DMS153 treated with DMSO at 0.1 percent for 48 hours (cell line): ENCODE measurements around the gene CCDC184.
A peak's percentile ranks its signal among the peaks of the same experiment; 100 is the strongest.

Experiments used
- DNase-seq: peaks from one replicate; lab custom pipeline; 2025; ENCODE audit not compliant: unreplicated experiment; lab: John Stamatoyannopoulos, UW

Gene CCDC184

GRCh38 chr12:48177982-48178381, 5.5 kb upstream of the CCDC184 start:
- DNase-seq: no peak

DNA sequence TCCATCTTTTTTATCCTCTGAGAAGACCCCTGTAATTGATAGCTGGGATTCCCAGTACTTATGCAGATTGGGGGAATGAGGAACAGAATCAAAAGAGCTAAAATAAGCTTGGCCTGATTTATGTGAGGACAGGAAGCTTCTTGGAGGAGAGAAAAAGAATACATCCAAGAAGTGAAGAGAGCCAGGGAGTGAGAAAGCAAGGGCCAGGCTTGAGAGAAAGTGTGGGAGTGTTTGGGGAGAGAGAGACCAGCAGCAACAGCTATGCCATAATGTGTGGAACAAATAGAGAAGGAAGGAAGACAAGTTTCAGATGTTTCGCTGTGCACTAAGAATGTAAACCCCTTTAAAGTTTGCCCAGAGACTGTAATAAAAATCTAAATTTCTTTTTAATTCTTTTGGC, 4.0 kb upstream of the CCDC184 start:
- no peak for DNase-seq

DNA sequence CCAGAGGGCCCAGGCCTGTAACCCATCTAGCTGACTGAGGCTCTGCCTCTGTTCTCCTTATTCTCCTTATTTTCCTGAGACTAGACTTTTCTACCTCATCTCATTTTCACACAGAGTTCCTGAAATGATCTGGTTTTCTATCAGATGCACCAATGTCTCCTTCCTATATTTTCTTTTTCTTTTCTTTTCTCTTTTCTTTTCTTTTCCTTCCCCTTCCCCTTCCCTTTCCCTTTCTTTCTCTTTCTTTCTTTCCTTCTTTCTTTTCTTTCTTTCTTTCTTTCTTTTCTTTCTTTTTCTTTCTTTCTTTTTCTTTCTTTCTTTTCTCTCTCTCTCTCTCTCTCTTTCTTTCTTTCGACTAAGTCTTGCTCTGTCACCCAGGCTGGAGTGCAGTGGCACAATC, 3.0 kb upstream of the CCDC184 start:
- no peak for DNase-seq

DNA sequence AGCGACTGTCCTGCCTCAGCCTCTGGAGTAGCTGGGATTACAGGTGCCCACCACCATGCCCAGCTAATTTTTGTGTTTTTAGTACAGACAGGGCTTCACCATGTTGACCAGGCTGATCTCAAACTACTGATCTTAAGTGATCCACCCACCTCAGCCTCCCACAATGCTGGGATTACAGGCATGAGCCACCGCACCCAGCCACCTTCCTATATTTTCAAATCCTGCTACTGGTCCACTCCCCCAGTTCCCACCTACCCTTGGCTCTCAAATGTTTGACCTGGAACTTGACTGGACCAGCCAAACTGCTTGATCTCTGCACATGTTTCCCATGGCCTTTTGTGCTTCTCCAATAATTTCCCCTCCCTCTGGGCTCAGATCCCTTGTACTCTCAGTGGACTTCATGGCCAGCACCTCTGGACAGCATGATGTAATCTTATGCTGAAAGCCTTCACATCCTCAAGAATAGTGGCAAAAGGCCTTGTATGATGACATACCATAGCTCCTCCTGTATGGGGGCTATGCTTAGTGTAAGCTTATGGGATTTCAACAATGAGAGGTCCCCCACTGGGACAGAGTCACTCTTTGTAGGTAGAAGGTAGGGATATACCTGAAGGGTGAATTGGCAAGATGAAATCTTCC, 2.5 kb upstream of the CCDC184 start:
- DNase-seq: no peak

- DNase-seq: no peak
These were observed 813 bp upstream of the CCDC184 start for GRCh38 chr12:48182631-48183030.

GRCh38 chr12:48183876-48184548, 568 bp downstream of the CCDC184 start:
- no peak for DNase-seq

DNA sequence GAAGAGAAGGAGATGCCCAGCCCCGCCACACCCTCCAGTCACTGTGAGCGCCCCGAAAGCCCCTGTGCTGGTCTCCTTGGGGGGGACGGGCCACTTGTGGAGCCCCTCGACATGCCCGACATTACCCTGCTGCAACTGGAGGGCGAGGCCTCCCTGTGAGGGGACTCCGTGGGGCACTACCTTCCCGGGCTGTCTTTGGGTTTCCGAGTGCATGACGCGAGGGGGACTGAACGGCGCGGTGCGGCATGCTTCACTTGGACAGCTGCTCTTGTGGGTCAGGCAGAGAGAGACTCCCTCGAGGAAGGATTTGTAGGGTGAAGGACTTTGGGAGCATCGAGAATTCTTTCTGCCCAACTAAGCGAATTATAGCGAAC, 1.1 kb downstream of the CCDC184 start:
- DNase-seq: no peak

DNA sequence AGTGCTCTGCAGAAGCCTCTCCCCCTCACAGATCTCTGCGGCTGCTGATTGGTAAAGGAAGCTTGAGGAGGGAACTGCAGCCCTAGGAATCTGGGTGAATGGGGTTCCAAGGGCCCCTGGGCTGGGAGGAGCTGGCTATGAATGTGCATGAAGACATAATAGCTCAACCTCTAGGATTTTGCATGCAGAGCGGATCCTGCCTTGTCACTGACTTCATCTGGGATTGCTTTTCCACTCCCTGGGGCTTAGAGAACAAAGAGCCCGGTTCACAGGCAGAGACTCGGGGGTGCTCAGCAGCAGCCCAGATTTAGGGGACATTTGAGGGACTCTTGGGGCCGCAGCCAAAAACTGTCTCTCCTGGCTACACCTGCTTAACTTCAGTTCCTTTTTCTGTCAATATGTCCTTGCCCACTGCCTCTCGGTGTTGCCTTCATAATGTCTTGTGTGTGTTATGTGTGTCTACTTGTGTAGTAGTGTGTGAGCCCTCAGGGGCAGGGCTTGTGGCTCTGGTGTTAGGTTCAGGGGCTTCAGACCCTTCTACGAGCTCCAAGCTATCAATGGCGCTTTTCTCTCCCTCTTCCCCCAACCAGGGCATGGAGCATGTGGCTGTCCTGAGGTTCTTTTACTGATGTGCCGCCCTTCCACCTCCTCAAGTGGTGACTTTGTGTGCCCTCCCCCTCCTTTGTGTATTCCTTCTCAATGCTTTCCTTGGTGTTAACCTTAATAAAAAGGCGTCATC, 1.9 kb downstream of the CCDC184 start:
- no peak for DNase-seq

DNA sequence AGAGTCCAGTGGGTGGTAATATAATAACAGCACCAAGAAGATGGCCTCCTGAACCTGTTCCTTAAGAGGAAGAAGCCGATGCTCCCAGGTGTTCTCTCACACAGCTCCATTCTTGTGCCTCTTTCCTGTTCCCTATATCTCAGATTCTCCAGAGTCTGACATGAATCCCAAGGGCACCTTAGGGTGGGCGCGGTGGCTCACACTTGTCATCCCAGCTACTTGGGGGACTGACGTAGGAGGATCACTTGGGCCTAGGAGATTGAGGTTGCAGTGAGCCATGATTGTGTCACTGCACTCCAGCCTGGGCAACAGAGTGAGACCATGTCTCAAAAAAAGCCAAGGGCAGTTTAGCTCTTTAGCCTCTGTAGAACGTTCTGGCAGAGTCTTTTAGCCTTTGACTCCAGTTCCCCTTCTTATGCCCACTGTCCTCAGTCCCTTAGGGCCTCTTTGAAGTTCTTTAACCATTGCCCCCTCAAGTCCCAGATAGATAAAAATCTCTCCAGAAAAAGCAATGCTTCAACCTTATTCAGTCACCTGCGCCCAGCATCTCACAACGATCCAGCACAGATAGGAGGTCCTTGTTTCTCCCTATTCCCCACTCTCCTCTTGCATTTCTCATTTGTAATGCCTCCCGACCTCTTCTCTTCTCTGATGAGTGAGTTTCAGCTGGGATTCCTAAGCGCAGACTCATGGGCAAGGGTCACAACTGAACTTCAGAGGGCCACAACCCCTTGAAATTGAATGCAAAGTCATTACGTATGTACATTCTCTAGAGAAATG, 4.7 kb downstream of the CCDC184 start:
- no peak for DNase-seq

GRCh38 chr12:48189331-48190125, 6.1 kb downstream of the CCDC184 start:
- peak; percentile 58 for DNase-seq

DNA sequence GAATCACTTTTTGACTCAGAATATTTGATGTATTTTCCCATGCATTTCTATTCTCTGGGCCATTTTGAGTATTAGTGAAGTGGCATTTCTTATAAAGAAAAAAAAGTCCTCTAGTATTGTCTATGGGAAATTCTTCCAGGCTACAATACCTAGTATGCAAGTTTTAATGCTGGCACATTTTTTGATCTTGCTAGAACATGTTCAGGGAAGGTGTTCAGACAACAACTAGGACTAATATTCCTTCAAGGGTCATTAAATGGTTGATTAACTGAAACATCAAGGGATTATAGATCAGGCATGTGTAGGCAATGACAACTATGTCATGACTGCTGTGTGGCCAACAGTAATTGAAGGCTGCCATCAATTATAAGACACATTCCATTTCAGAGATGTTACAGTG, 7.7 kb downstream of the CCDC184 start:
- no peak for DNase-seq

DNA sequence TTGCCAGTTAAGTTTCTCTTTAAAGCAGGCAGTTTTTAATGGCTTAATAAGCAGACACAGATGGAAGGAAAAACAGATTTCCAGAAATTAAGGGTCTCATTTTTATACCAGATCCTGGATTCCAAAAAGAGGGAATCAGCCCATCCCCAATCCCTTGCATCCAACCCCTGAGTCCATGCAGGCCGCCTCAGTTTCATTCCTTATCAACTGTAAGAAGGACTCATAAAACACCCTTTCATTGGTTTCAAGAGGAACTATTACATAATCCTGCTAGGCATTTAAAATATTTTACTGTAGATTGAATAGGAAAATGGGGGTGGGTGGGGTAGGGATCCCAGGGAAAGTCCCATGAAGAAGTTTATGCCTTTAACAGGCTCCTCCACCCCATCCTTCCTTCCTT, 9.4 kb downstream of the CCDC184 start:
- DNase-seq: no peak

DNA sequence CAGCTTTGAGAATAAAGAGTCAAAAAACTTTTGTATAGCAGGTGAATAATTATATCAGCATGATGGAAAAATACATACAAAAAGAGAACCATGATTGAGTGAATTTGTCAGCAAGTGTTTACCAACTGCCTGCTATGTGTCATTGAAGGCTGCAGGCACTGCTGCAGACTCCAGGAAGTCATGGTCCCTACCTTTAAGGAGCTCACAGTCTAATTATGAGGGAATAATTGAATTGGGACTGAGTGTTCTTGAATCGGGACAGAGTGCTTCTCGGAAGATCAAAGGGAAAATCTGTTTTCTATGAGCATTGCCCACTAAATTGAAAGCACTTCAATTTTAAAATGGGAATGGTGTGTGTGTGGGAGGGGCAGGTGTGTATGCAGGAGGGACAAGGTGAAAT, 10.2 kb downstream of the CCDC184 start:
- no peak for DNase-seq

GRCh38 chr12:48194799-48195201, 11.4 kb downstream of the CCDC184 start:
- DNase-seq: no peak

DNA sequence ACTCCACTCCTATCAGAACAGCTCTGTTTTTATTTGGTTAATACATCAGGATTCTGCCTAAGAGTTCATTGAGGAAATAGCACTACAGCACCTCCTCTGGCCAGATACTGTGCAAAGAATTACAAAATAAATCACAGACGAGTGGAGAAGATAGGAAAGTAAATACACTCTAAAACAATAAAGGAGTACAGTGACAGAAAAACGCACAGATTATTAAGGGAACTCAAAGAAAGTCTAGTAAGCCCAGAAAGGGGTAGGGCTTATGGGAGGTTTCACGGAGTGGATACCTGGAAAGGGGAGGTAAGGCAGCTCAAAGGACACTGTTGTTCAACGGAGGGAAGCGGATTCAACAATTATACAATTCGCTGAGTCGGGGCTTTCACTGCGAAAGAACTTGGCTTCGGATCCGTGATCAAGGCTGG, 14.1 kb downstream of the CCDC184 start:
- peak; percentile 80 for DNase-seq

- peak; percentile 94 for DNase-seq
These were observed 14.7 kb downstream of the CCDC184 start for GRCh38 chr12:48197971-48198671.

GRCh38 chr12:48198672-48198971, 15.2 kb downstream of the CCDC184 start:
- no peak for DNase-seq

GRCh38 chr12:48198985-48199384, 15.5 kb downstream of the CCDC184 start:
- DNase-seq: no peak

DNA sequence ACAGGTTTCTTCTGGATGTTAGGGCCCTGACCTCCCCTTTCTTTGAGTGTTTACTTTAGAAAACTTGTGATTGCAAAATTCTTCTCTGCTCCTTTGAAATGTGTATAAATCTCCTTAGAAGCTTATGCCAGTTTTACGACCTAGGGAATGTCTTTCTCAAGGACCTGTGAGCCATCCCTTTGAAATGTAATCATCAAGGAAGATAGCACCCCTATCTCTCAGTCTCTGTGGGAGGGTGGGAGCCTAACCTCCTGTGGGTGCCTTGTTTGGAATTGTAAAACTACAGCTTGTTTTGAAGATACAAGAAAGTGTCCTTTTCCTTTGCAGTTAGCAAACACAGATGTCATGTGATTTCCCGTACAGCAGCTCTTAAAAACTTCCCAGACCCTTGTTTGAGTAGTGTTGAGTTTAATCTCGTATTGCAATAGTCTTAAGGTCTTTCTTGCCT, 16.4 kb downstream of the CCDC184 start:
- no peak for DNase-seq

GRCh38 chr12:48201091-48201490, 17.6 kb downstream of the CCDC184 start:
- no peak for DNase-seq
